Aorta (tissue), 5 donors: ENCODE measurements around the gene CDKN1C. TPM values are rescaled to one million over a fixed set of nuclear protein-coding genes. Genes with fewer than 3 reads are reported as not detected.

Experiments
- ATAC-seq: fragments of 200-7000 bp; cut with Tn5 transposase; one replicate; pipeline ENCODE4 v1.9.1; 2022; ENCODE audit warnings: moderate library complexity; ENCODE audit not compliant: low FRiP score
- DNase-seq, 2 donors: peaks; one replicate each; pipeline ENCODE4 v3.0.0-alpha.2; 2020
- H3K27ac ChIP-seq, 2 donors: one replicate each; pipeline ENCODE4 v1.5.1; 2013; ENCODE audit warnings: low read length in 2 of 2, mild to moderate bottlenecking in 2 of 2, moderate library complexity in 2 of 2, control low read depth in 1 of 2, inconsistent platforms in 1 of 2, low read depth in 1 of 2
- H3K27me3 ChIP-seq, 2 donors: one replicate each; pipeline ENCODE4 v1.6.1; 2013; ENCODE audit warnings: control low read depth in 1 of 2, low read length in 1 of 2, mild to moderate bottlenecking in 1 of 2, moderate library complexity in 1 of 2; ENCODE audit not compliant: insufficient read depth in 2 of 2, control insufficient read depth in 1 of 2
- H3K36me3 ChIP-seq, 2 donors: one replicate each; pipeline ENCODE4 v1.6.1; 2013; ENCODE audit warnings: control low read depth in 1 of 2, low read length in 1 of 2, mild to moderate bottlenecking in 1 of 2; ENCODE audit not compliant: insufficient read depth in 2 of 2, control insufficient read depth in 1 of 2
- H3K4me1 ChIP-seq, 2 donors: one replicate each; pipeline ENCODE4 v1.6.1; 2013; ENCODE audit warnings: low read length in 2 of 2, control low read depth in 1 of 2, mild to moderate bottlenecking in 1 of 2, moderate library complexity in 1 of 2; ENCODE audit not compliant: insufficient read depth in 2 of 2, control insufficient read depth in 1 of 2
- H3K4me3 ChIP-seq, 2 donors: one replicate each; pipeline ENCODE4 v1.5.1; 2013; ENCODE audit warnings: low read length in 2 of 2, control low read depth in 1 of 2, mild to moderate bottlenecking in 1 of 2
- H3K9me3 ChIP-seq: one replicate; pipeline ENCODE4 v1.6.1; 2013; ENCODE audit warnings: mild to moderate bottlenecking, low read length; ENCODE audit not compliant: control insufficient read depth
- WGBS, 2 donors: extraction: QIAGEN DNeasy Blood & Tissue Kit; methylation state at CpG; one replicate each; pipeline ENCODE4 v1.1.7; 2013; 5-methylcytosine and 5-hydroxymethylcytosine counted together
- intact Hi-C, 2 donors: fragments of 100-400 bp; cut with DNase I; formaldehyde crosslinking; loops; one replicate each; pipeline versions ENCODE4 v1.14.2 to v1.15.0; 2022
- polyA plus RNA-seq, 2 donors: library from polyadenylated mRNA; stranded (reverse); fragments of 200-250 nt; gene quantifications; one replicate each; pipeline ENCODE4 v1.2.3, GENCODE V29; 2013
- total RNA-seq, 2 donors: library from RNA; stranded (reverse); fragmentation: NEBNext Ultra II Directional; extraction: Animal tissue kit (Norgen Biotek cat#: 25700); gene quantifications; one replicate each; pipeline ENCODE4 v1.2.1, GENCODE V29; 2021
- donor health status: healthy with polysubstance abuse.
- donor health status: Bipolar disorder and iron deficiency.
- donor health status: DM: no; HTN: no; CAD: no.
- donor health status: DM: no; HTN: no; CAD: no.
- donor health status: DM: yes; HTN: yes; CAD: no.

The CDKN1C gene
- total and polyA plus RNA-seq, 4 donors: 11.3 to 37.7 (median 17.5) TPM

DNA sequence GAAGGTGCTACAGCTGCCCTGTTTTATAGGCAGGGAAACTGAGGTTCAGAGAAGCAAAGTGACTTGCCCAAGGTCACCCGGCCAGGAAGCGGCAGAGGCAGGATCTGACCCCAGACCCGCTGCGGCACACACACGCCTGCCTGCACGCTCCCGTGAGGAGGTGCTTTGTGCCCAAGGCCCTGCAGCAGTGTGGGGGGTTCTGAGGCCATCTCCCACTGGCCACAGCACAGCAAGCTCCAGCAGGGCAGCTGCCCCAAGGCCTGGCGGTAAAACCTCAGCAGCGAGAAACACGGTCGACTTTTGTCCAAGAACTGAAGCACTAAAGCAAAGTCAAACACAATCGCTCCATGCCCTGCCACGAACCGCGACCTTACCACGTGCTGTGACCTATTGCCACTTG, 42.7 kb downstream of the CDKN1C start:
- H3K36me3 ChIP-seq: no peaks in the 10 kb centered on the region
- intact Hi-C loops: no loop called here
- no peak for ATAC-seq
- H3K4me1 ChIP-seq: no peaks in the 10 kb centered on the region
- WGBS, 2 donors: 97% methylated on average over 16 of the region's 16 CpGs
- H3K27ac ChIP-seq: no peak overlapping the region
- no peak overlapping the region for H3K4me3 ChIP-seq
- H3K9me3 ChIP-seq: no peaks in the 10 kb centered on the region
- DNase-seq: no peak
- no peaks in the 10 kb centered on the region for H3K27me3 ChIP-seq

DNA sequence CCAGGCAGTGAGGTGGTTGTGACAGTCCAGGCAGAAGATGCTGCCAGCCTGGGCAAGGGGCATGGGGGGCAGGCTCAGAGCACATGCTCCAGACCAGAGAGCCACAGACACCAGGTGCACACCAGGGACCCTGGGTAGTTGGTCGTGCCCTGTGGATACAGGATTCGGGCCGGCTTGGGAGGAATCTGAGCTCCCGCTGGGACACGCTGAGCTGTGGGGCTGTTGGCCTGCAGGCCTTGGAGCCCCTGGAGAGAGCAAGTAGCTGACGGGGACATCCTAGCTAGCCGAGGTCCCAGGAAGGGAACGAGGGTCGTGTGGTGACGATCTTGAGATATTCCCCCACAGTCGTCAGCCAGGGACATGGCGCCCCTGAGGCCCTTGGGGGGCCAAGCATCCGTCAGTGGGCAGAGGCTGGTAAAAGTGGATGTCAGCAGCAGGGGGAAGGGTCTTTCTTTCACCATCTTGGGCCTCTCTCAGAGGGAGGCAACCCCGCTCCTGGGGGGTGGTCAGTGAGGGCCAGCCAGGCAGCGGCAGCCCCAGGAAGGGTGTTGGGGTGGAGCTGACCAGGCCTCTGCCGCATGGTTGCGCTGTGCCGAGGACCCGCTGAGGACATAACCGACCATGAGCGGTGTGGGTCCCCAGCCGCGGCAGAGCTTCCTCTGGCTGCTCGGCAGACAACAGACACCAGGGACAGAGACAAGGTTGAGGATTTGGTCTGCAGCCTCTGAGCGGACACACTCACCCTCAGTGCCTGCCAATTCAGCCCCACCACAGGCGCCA, 44.0 kb downstream of the CDKN1C start:
- WGBS, 2 donors: 91 to 93% methylated on average over 26 of the region's 26 CpGs
- Histone ChIP-seq H3K9me3 (no peaks in the 10 kb centered on the region), H3K27ac (no peak overlapping the region), H3K27me3 (no peaks in the 10 kb centered on the region), H3K4me1 (no peaks in the 10 kb centered on the region), H3K36me3 (no peaks in the 10 kb centered on the region), H3K4me3 (no peak overlapping the region)
- intact Hi-C loops: no loop called here
- DNase-seq (no peak), ATAC-seq (no peak)

GRCh38 chr11:2839395-2839943, 46.1 kb downstream of the CDKN1C start:
- Histone ChIP-seq H3K27me3 (no peaks in the 10 kb centered on the region), H3K27ac (no peak overlapping the region), H3K4me3 (no peak overlapping the region), H3K4me1 (no peaks in the 10 kb centered on the region), H3K36me3 (no peaks in the 10 kb centered on the region), H3K9me3 (no peaks in the 10 kb centered on the region)
- intact Hi-C loops: no loop called here
- DNase-seq (no peak), ATAC-seq (no peak)
- 91 to 92% methylated on average over 23 of the region's 23 CpGs for WGBS, 2 donors

DNA sequence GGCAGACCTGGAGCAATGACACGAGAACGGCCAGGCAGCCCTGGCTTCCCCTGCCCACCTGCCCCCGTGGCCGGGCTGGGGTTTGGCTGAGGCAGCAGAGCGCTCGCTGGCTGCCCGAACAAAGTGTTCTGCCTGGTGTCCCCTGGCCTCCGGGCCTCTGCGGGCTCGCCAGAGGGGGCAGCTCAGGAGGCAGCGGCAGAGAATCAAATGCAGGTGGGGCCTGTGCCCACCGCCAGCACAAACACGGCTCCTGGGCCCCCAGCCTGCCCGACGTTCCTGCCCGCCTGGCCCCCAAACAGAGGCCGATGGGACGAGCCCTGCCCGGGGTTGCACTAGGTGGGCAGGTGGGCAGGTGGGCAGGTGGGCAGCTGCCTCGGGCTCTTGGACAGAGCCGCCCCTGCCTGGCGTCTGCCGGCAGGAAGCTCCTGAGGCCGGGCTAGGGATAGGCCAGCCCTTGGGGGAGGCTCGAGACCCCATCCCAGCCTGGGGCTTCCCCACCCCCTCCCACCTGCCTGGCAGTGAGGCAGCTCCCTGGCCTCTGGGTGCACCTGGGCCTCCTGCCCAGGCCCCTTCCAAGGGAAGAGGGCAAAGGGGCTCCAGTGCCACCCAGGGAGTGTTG, 46.8 kb downstream of the CDKN1C start:
- WGBS, 2 donors: 93 to 96% methylated on average over 25 of the region's 25 CpGs
- no peak for DNase-seq
- Histone ChIP-seq H3K36me3 (no peaks in the 10 kb centered on the region), H3K4me1 (no peaks in the 10 kb centered on the region), H3K27me3 (no peaks in the 10 kb centered on the region), H3K4me3 (no peak overlapping the region), H3K27ac (no peak overlapping the region), H3K9me3 (no peaks in the 10 kb centered on the region)
- intact Hi-C loops: no loop called here
- no peak for ATAC-seq

- H3K27me3 ChIP-seq: no peaks in the 10 kb centered on the region
- no peaks in the 10 kb centered on the region for H3K9me3 ChIP-seq
- H3K4me3 ChIP-seq: no peak overlapping the region
- no peak overlapping the region for H3K27ac ChIP-seq
- no peak for ATAC-seq
- H3K4me1 ChIP-seq: no peaks in the 10 kb centered on the region
- H3K36me3 ChIP-seq: no peaks in the 10 kb centered on the region
- intact Hi-C loops: no loop called here
- DNase-seq: no peak
- WGBS, 2 donors: 69 to 72% methylated on average over 11 of the region's 11 CpGs
Measured at GRCh38 chr11:2838091-2838490, 47.5 kb downstream of the CDKN1C start.

GRCh38 chr11:2837651-2838050, 47.9 kb downstream of the CDKN1C start:
- Histone ChIP-seq H3K4me3 (no peak overlapping the region), H3K27ac (no peak overlapping the region), H3K9me3 (no peaks in the 10 kb centered on the region), H3K36me3 (no peaks in the 10 kb centered on the region), H3K27me3 (no peaks in the 10 kb centered on the region), H3K4me1 (no peaks in the 10 kb centered on the region)
- DNase-seq: no peak
- intact Hi-C loops: no loop called here
- ATAC-seq: no peak
- 88 to 95% methylated on average over 12 of the region's 12 CpGs for WGBS, 2 donors

DNA sequence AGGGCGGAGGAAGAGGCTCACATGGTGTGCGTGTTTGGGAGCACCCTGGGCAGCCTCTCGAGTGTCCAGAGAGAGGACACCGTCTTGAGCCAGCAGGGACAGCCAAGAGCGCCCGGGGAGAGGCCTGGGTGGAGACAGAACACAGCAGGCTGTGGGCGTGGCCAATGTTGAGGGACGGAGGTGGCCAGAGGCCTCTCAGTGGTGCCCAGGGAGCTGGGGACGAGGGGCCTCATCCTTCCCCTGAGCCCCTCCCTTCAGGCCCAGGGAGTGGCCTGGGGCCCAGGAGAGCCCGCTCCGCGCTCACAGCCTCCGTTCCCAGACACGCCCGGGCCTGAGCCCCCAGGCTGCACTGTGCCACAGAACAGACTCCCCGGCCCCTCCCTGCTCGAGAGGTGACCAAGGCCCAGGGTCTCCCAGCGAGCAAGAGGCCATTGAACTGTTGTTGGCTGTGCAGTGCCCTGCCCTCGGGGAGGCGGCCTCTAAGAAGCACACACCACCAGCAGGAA, 48.4 kb downstream of the CDKN1C start:
- ATAC-seq (peak; percentile 60), DNase-seq (peak; percentile 78 to 87)
- no peak overlapping the region for H3K27ac ChIP-seq
- H3K9me3 ChIP-seq: no peaks in the 10 kb centered on the region
- no peaks in the 10 kb centered on the region for H3K36me3 ChIP-seq
- intact Hi-C loops: no loop called here
- H3K27me3 ChIP-seq: no peaks in the 10 kb centered on the region
- WGBS, 2 donors: 64 to 69% methylated on average over 20 of the region's 20 CpGs
- H3K4me3 ChIP-seq: no peak overlapping the region
- H3K4me1 ChIP-seq: no peaks in the 10 kb centered on the region

DNA sequence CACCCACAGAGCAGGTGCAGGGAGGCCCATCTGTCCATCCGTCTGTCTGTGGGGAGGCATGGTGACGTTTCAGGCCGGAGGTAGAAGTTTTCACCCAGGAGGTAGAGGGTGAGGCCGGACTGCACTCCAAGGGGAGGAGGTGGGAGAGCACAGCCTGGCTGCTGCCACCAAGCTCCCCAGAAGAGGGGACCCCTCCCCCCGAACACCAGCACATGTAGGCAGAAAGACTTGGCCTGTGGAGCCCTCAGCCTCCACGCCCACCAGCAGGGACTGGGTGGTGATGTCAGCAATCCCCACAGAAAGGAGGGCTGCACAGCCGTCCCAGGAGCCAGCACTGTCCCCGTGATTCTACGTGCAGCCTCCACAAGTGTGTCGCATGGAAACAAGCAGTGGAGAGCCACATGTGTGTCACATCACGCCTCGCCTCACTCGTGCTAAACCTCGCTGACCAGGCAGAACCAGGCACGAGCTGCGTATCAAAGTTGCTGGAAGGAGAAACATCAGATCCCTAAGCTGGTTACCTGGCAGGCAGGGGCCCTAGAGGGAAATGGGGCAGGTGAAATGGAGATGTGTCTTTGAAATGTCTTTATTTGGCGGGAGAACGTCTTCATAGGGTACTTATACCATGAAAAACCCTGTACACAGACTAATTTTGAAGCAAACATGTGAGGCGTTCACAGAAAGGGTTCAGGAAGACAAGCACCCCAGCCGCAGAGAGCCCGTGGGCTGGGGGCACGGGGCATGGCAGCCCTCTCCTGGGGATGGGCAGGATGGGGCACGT, 49.1 kb downstream of the CDKN1C start:
- H3K4me3 ChIP-seq: no peak overlapping the region
- ATAC-seq (no peak), DNase-seq (no peak)
- H3K9me3 ChIP-seq: no peaks in the 10 kb centered on the region
- H3K36me3 ChIP-seq: no peaks in the 10 kb centered on the region
- no peaks in the 10 kb centered on the region for H3K27me3 ChIP-seq
- 88 to 91% methylated on average over 23 of the region's 23 CpGs for whole genome bisulfite sequencing, 2 donors
- no peaks in the 10 kb centered on the region for H3K4me1 ChIP-seq
- H3K27ac ChIP-seq: no peak overlapping the region
- intact Hi-C loops: no loop called here
